A673 (cell line): ENCODE results near the gene RASA3. TPM values are rescaled to one million over a fixed set of nuclear protein-coding genes. Genes with fewer than 3 reads are reported as not detected.
A peak's percentile ranks its signal among the peaks of the same experiment; 100 is the strongest.

Experiments
- Bru-seq: library from RNA; stranded (reverse); fragments of 400-500 nt; gene quantifications from one replicate; lab custom pipeline; 2021; lab: Mats Ljungman, UMichigan
- BruChase-seq, 2 experiments: library from RNA; stranded (reverse); fragments of 400-500 nt; gene quantifications; one replicate each; lab custom pipeline; 2021; lab: Mats Ljungman, UMichigan
- BruUV-seq: library from RNA; stranded (reverse); fragments of 400-500 nt; replicated peaks from 2 replicates; lab custom pipeline; 2021; lab: Mats Ljungman, UMichigan
- CTCF ChIA-PET: fragments of 300-600 bp; sonication (Branson Sonifier 250); formaldehyde crosslinking; loops from one replicate; lab custom pipeline; 2022; ENCODE audit warnings: antibody characterized with exemption; lab: Charles Lee
- POLR2A ChIA-PET: fragments of 300-600 bp; sonication (Branson Sonifier 250); formaldehyde crosslinking; loops from one replicate; lab custom pipeline; 2022; ENCODE audit warnings: antibody characterized with exemption; ENCODE audit not compliant: low non-redundant PET; lab: Charles Lee
- DNase-seq: peaks from one replicate; pipeline ENCODE4 v3.0.0-alpha.2; 2015; ENCODE audit warnings: low spot score
- H3K27ac ChIP-seq: fragments of 200-600 bp; sonication (generic); 2 replicates; pipeline ENCODE4 v1.5.1; 2016; ENCODE audit warnings: mixed run types, low read depth, mild to moderate bottlenecking, mixed read lengths, antibody characterized with exemption, low read length; ENCODE audit not compliant: poor library complexity, severe bottlenecking
- H3K27me3 ChIP-seq: fragments of 200-600 bp; sonication (generic); replicated peaks from 2 replicates; pipeline ENCODE4 v1.6.1; 2017; ENCODE audit warnings: mixed run types, low read depth, mild to moderate bottlenecking, mixed read lengths, antibody characterized with exemption, low read length; ENCODE audit not compliant: insufficient read depth, poor library complexity
- H3K36me3 ChIP-seq: fragments of 200-600 bp; sonication (generic); 2 replicates; pipeline ENCODE4 v1.6.1; 2016; ENCODE audit warnings: mixed run types, mild to moderate bottlenecking, mixed read lengths, antibody characterized with exemption, low read length; ENCODE audit not compliant: insufficient read depth, poor library complexity, severe bottlenecking
- H3K4me1 ChIP-seq: fragments of 200-600 bp; sonication (generic); 2 replicates; pipeline ENCODE4 v1.6.1; 2017; ENCODE audit warnings: mixed run types, mild to moderate bottlenecking, mixed read lengths, antibody characterized with exemption, low read length; ENCODE audit not compliant: insufficient read depth, poor library complexity, severe bottlenecking
- H3K4me3 ChIP-seq: fragments of 200-600 bp; sonication (generic); 2 replicates; pipeline ENCODE4 v1.5.1; 2016; ENCODE audit warnings: low read depth, mixed run types, mild to moderate bottlenecking, mixed read lengths, low read length; ENCODE audit not compliant: poor library complexity, severe bottlenecking
- H3K9me3 ChIP-seq: fragments of 200-600 bp; sonication (generic); 2 replicates; pipeline ENCODE4 v1.6.1; 2016; ENCODE audit warnings: mixed run types, low read depth, mild to moderate bottlenecking, mixed read lengths, antibody characterized with exemption, low read length; ENCODE audit not compliant: poor library complexity, severe bottlenecking
- EZH2 ChIP-seq: fragments of 200-600 bp; sonication (generic); IDR thresholded peaks from 2 replicates; pipeline ENCODE4 v1.6.1; 2017; ENCODE audit warnings: borderline replicate concordance, low read depth, mild to moderate bottlenecking, mixed read lengths, antibody characterized with exemption, low read length; ENCODE audit not compliant: poor library complexity, severe bottlenecking
- intact Hi-C: fragments of 100-400 bp; cut with micrococcal nuclease; formaldehyde crosslinking; loops from one replicate; pipeline ENCODE4 v1.10.0; 2022; ENCODE audit not compliant: unreplicated experiment
- long read RNA-seq: library from polyadenylated mRNA; stranded (forward); transcript quantifications from one replicate; pipeline ENCODE4 v2.0.0, GENCODE V29; 2022
- total RNA-seq: library from RNA; stranded (reverse); gene quantifications from 2 replicates; pipeline ENCODE4 v1.2.3, GENCODE V29; 2021
- TF ChIP-seq, protein P1 (sequence below): fragments of 300-800, 200-600 bp; sonication (generic); conservative IDR thresholded peaks from 2 replicates; pipeline ENCODE4 v1.5.1; 2017; ENCODE audit warnings: low read depth, mild to moderate bottlenecking, antibody characterized with exemption, low read length, moderate library complexity, mixed read lengths

RASA3 gene, protein sequence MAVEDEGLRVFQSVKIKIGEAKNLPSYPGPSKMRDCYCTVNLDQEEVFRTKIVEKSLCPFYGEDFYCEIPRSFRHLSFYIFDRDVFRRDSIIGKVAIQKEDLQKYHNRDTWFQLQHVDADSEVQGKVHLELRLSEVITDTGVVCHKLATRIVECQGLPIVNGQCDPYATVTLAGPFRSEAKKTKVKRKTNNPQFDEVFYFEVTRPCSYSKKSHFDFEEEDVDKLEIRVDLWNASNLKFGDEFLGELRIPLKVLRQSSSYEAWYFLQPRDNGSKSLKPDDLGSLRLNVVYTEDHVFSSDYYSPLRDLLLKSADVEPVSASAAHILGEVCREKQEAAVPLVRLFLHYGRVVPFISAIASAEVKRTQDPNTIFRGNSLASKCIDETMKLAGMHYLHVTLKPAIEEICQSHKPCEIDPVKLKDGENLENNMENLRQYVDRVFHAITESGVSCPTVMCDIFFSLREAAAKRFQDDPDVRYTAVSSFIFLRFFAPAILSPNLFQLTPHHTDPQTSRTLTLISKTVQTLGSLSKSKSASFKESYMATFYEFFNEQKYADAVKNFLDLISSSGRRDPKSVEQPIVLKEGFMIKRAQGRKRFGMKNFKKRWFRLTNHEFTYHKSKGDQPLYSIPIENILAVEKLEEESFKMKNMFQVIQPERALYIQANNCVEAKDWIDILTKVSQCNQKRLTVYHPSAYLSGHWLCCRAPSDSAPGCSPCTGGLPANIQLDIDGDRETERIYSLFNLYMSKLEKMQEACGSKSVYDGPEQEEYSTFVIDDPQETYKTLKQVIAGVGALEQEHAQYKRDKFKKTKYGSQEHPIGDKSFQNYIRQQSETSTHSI
- total RNA-seq (22.1 and 24.1 TPM in 2 replicates), Bru-seq, nascent RNA (percentile 57 among the genes with signal in this experiment), BruChase-seq, experiment 1, labeled RNA remaining after a 2-hour chase (percentile 56 among the genes with signal in this experiment), BruChase-seq, experiment 2, labeled RNA remaining after a 6-hour chase (percentile 65 among the genes with signal in this experiment)
- long read RNA-seq, full-length matches to known transcripts: 19 of 31 reads
- long read RNA-seq, partial matches to known transcripts: 4 of 31 reads
- long read RNA-seq, other reads (novel, unspliced or antisense): 8 of 31 reads

DNA sequence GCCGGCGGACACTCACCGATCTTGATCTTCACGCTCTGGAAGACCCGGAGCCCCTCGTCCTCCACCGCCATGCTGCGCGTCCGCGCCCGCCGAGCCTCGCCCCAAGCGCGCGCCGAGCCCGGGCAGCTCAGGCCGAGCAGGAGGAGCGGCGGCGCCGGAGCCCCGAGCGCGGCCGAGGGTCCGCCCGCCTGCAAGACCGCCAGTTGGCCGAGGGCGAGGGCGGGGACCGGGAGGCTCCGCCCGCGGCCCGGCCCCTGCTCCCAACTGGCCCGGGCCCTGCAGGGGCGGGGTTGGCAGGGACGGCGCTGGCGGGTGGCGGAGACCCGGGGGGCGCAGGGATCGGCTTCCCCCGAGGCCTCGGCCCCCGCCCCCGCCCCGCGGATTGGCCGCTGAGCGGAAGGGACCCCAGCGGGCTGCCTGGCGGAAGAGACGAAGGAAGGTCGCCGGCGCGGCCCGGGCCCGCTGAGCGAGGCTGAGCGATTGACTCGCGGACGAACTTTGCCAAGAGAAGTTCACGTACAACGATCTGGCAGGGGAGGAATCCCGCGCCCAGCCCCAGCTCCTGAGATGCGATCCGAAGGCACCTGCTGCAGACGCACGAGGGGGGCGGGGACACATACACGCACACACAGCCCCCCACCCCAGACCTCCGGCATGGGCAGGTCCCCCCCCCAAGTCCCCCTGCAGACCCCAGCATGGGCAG is at the start of gene RASA3:
RASA3 (minus strand) TSS at position 205 of the 703 bp plus-strand sequence; CDS start at position 71, 134 bp downstream.
- no peak for TF ChIP-seq EZH2
- TF ChIP-seq, protein P1, sequence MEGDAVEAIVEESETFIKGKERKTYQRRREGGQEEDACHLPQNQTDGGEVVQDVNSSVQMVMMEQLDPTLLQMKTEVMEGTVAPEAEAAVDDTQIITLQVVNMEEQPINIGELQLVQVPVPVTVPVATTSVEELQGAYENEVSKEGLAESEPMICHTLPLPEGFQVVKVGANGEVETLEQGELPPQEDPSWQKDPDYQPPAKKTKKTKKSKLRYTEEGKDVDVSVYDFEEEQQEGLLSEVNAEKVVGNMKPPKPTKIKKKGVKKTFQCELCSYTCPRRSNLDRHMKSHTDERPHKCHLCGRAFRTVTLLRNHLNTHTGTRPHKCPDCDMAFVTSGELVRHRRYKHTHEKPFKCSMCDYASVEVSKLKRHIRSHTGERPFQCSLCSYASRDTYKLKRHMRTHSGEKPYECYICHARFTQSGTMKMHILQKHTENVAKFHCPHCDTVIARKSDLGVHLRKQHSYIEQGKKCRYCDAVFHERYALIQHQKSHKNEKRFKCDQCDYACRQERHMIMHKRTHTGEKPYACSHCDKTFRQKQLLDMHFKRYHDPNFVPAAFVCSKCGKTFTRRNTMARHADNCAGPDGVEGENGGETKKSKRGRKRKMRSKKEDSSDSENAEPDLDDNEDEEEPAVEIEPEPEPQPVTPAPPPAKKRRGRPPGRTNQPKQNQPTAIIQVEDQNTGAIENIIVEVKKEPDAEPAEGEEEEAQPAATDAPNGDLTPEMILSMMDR: no peak
- DNase-seq: peak; percentile 82
- CTCF ChIA-PET: no interaction called here
- H3K27me3 ChIP-seq: no peaks in the 10 kb centered on the region
- no peaks in the 10 kb centered on the region for H3K9me3 ChIP-seq
- H3K4me1 ChIP-seq: peaks cover 33% of the 10 kb centered on the region
- peak within 1 kb of the TSS; percentile 94 for H3K27ac ChIP-seq
- no peaks in the 10 kb centered on the region for H3K36me3 ChIP-seq
- BruUV-seq: no TSS peak
- peak within 1 kb of the TSS; percentile 90 for H3K4me3 ChIP-seq
- intact Hi-C loops: loop anchor here (5.0 kb wide), 1 partner anchor 95 kb away; no protein-coding TSS in a partner anchor
- POLR2A ChIA-PET: no interaction called here

DNA sequence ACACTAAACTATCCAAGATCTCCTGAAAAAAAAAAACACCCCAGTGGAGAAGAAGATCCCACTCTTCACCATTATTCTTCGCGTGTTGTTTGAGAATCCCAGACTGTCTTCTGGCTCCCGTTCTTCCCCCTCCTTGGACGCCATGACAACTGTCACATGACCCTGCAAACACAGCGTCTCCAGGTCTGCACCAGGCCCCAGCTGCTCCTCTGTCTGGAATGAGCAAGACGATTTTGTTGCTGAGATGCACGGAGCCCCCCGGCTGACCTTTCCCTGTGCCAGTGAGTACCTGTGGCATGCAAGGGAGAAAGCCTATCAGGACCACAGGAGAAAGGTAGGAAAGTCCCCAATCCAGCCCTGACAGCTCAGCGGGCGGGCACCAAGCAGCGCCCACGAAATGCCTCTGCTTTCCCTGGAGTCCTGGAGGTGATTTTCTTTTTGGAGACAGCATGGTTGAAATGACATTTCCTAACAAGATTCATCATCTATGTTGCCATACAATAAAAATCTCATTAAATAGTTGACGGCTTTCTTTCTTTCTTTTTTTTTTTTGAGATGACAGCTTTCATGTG is 46.8 kb upstream of the RASA3 start, which contains the start of gene CFAP97D2:
CFAP97D2 (plus strand) TSS at position 171 of the 572 bp plus-strand sequence; CDS start at position 245, 74 bp downstream.
- intact Hi-C loops: no loop called here
- H3K9me3 ChIP-seq: no peaks in the 10 kb centered on the region

More for the DNA sequence above, 46.8 kb upstream of the RASA3 start, which contains the start of gene CFAP97D2:
- Histone ChIP-seq H3K4me3 (no peak within 1 kb of the TSS), H3K36me3 (no peaks in the 10 kb centered on the region), H3K27ac (no peak within 1 kb of the TSS), H3K27me3 (no peaks in the 10 kb centered on the region), H3K4me1 (peaks cover 22% of the 10 kb centered on the region)
- POLR2A ChIA-PET: no interaction called here
- TF ChIP-seq, protein P1: no peak
- no peak for TF ChIP-seq EZH2
- CTCF ChIA-PET: no interaction called here
- no peak for DNase-seq
- no TSS peak for BruUV-seq
